ENCODE measurements around the gene RCC1.
A peak's percentile ranks its signal among the peaks of the same experiment; 100 is the strongest.
"Not testable (repeated sequence)": the region's sequence is repeated elsewhere in the genome, so short reads cannot be mapped to it uniquely, and the experiment has no call there.

RCC1 gene

GRCh38 chr1:28505406-28506187, at the start of gene RCC1:
Gene RCC1 (plus strand): TSS chr1:28506043. CDS start chr1:28529867, 23,824 bp downstream.
- peak; percentile 97 for DNase-seq

DNA sequence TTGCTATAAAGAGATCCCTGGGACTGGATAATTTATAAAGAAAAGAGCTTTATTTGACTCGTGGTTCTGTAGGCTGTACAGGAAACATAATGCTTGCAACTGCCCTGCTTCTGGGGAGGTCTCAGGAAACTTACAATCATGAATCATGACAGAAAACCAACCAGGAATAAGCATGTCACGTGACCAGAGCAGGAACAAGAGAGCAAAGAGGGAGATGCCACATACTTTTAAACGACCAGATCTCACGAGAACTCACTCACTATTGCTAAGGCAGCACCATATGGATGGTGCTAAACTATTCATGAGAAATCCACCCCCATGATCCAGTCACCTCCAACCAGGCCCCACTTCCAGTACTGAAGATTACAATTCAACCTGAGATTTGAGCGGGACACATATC, 49.8 kb upstream of the RCC1 start:
- DNase-seq: peak; percentile 16

DNA sequence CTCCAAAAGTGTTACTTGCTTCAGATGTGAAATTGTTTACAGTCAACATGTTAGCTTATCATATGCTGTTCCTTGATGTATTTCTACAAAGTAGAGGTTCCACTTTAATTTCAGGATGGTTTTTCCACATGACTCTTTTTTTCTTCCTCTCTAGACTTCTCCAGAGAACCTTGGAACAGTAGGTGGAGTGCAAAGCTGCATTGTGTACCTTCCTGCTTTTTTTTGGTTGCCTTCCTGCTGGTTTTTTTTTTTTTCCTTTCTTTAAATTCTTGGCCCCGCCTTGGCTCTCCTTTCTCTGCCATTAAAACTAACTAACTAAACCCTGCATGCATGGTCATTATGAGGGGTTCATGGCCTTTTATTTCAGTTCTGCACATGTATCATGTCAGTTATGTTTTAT, 48.2 kb upstream of the RCC1 start:
- no peak for DNase-seq

DNA sequence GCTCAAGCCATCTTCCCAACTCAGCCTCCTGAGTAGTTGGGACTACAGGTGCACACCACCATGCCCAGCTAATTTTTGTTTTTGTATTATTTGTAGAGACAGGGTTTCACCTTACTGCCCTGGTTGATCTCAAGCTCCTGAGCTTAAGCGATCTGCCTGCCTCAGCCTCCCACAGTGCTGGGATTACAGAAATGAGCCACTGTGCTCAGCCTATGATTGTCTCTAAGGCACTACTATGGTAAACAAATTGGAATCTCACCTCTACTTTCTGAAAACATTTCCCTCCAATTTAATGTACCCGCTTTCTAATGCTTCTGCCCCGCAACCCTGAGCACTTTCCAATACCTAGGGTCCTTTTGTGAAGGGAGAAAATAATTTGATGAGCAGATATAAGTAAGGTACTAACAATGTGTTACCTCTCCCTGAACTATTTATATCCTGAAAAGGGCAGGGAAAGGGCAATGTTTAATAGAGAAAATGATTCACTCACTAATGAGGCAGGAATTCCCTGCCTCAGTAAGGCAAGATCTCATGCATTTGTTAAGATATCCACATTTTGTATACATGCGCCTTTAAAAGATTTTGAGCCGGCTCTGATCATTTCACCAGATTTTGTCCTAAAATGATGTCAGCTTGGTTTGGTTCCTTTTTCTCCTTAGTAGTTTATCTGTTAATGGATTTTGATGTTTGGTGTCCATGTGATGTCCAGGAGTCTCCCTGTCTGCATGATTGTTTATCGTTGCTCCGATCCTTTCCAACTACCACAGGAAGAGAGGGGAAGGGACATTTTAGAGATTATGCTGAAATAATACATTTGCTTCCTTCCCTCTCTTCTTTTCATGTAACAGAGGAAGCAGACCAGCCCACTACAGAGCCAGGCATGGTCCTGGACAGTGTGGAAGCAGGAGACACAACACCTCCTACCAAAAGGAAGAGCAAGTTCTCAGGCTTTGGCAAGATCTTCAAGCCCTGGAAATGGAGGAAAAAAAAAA, 47.3 kb upstream of the RCC1 start:
- DNase-seq: no peak

- DNase-seq: no peak
Observed at GRCh38 chr1:28466226-28466778, 39.5 kb upstream of the RCC1 start.

DNA sequence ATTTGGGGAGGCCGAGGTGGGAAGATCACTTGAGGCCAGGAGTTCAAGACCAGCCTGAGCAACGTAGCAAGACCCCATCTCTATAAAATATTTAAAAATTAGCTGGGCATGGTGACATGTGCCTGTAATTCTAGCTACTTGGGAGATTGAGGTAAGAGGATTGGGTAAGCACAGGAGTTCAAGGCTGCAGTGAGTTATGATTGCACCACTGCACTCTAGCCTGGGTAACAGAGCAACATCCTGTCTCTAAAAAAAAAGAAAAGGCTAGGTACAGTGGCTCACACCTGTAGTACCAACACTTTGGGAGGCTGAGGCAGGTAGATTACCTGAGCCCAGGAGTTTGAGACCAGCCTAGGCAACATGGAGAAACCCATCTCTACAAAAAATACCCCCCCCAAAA, 35.7 kb upstream of the RCC1 start:
- no peak for DNase-seq

- not testable (repeated sequence) for DNase-seq
Observed at GRCh38 chr1:28479497-28479896, 26.3 kb upstream of the RCC1 start.

GRCh38 chr1:28480308-28480707, 25.5 kb upstream of the RCC1 start:
- no peak for DNase-seq

GRCh38 chr1:28482138-28482537, 23.7 kb upstream of the RCC1 start:
- DNase-seq: no peak

- no peak for DNase-seq
Observed at GRCh38 chr1:28482702-28483101, 23.1 kb upstream of the RCC1 start.

- DNase-seq: no peak
Observed at GRCh38 chr1:28494737-28495136, 11.1 kb upstream of the RCC1 start.

GRCh38 chr1:28499553-28499952, 6.3 kb upstream of the RCC1 start:
- DNase-seq: no peak

- no peak for DNase-seq
Observed at GRCh38 chr1:28501925-28502324, 3.9 kb upstream of the RCC1 start.

DNA sequence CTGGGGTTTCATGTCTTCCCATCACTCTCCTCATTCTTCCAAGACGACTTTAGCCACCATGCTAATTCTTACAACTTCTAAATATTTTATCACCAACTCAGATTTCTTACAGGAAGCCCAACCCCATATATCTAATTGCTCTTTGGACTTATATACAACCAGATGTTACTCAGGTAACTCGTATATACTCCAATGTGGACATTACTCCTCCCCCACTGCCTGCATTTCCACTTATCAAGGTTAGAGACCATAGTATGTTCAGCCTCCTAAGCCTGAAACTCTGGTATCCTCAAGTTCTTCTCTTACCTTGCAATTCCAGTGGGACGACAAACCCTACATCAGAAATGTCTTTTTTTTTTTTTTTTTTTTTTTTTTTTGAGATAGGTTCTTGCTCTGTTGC, 2.7 kb upstream of the RCC1 start:
- DNase-seq: no peak

DNA sequence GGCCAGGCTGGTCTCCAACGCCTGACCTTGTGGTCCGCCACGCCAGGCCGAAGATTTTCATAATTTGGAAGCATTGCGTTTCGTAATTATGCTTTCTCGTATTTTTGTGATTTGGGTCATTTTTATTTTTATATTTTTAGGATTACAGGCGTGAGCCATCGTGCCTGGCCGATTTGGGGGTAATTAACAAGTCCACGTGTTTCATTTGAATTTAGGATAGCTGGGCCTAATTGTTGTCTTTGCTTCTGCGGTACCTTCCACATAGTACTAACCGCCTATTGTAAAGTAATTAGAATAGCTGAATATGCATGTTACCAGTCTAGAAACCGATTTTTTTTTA, 1.0 kb downstream of the RCC1 start:
- no peak for DNase-seq

DNA sequence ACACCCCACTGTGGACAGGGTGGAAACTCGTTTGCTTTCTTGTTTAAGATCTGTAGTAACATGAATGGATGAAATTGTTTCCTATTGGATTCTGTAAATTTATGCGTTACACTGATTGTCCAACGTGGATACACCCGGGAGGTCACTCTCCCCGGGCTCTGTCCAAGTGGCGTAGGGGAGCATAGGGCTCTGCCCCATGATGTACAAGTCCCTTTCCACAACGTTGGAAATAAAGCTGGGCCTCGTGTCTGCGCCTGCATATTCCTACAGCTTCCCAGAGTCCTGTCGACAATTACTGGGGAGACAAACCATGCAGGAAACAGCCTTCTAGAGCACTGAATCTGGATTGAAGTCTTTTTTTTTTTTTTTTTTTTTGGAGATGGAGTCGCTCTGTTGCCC, 1.4 kb downstream of the RCC1 start:
- DNase-seq: peak; percentile 33

DNA sequence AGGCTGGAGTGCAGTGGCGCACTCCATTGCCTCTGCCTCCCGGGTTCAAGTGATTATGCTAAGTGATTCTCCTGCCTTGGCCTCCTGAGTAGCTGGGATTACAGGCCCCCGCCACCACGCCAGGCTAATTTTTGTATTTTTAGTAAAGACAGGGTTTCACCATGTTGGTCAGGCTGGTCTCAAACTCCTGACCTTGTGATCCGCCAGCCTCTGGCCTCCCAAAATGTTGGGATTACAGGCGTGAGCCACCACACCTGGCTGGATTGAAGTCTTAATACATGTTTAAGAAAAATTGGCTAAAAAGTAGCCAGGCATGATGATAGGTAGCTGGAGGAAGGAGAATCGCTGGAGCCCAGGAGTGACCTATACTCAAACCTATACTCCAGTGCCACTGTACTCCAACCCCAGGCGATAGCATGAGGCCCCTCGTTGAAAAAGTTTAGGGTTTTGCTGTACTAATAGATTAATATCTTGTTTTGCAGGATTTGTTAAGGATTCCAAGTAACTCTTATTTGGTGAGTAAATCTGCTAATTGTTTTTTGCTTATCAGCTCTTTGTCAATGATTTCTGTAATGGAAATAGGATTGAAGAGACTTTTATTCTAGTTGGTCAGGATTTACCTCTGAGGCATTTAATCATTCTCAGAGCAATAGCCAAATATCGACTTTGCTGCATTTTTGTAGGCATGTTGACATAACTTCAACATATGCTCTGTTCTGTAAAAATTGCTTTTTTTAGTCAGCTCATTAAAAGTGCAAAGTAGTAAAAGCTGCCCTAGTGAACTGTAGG, 2.0 kb downstream of the RCC1 start:
- DNase-seq: no peak

DNA sequence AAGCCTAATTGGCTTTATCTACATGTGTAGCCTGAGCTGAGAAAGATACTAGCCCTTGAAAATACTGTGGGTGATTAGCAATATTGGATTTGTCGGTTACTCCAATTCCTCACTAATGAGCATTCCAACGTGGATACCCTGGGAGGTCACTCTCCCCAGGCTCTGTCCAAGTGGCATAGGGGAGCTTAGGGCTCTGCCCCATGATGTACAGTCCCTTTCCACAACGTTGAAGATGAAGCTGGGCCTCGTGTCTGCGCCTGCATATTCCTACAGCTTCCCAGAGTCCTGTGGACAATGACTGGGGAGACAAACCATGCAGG, 2.6 kb downstream of the RCC1 start:
- DNase-seq: no peak

- peak; percentile 41 for DNase-seq
Observed at GRCh38 chr1:28509705-28510272, 3.9 kb downstream of the RCC1 start.

DNA sequence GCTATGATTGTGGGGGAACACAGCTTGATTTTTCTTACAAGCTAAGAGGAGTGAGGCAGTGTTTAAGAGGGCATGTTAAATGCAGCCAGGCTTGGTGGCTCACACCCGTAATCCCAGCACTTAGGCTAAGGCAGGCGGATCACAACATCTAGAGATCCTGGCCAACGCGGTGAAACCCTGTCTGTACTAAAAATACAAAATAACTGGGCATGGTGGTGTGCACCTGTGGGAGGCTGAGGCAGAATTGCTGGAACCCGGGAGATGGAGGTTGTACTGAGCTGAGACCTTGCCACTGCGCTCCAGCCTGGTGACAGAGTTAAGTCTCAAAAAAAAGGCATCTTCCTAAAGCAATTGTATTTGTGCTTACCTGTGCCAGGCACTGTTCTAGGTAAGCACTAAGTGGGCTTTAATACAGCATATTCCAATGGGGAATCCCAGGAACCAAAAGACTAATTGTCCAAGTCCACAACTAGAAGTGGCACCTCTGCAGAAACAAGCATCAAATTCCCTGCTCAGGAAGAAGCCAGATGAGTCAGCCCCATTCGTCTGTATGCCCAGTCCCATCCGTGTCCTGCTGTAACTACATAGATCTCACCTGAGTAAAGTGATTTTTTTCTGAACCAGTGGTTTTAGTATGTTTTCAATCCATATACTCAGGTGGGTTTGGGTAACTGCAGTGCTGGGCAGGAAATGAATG, 4.6 kb downstream of the RCC1 start:
- peak; percentile 57 for DNase-seq

GRCh38 chr1:28510970-28511440, 5.2 kb downstream of the RCC1 start:
- DNase-seq: no peak

GRCh38 chr1:28512058-28512611, 6.3 kb downstream of the RCC1 start:
- DNase-seq: no peak

Measured in stimulated activated CD4-positive, alpha-beta T cell treated with anti-CD3 and anti-CD28 coated beads, Interleukin-1b, Interleukin-23, amount 100 ng/mL, for 48 hours (primary cell).